Esophagus muscularis mucosa (tissue), 4 donors: ENCODE results near the gene PRR15L.

ENCODE experiments used
- EP300 ChIP-seq: sonication (generic); formaldehyde crosslinking; IDR thresholded peaks from one replicate; pipeline ENCODE4 v1.6.1; 2017; ENCODE audit warnings: antibody characterized with exemption
- POLR2A ChIP-seq: fragments of 450-650 bp; IDR thresholded peaks from one replicate; pipeline ENCODE4 v1.6.1; 2017; ENCODE audit warnings: antibody characterized with exemption, moderate library complexity, mild to moderate bottlenecking, low read depth
- POLR2AphosphoS5 ChIP-seq, 2 donors: sonication (generic); formaldehyde crosslinking; IDR thresholded peaks; one replicate each; pipeline ENCODE4 v1.6.1; 2017; ENCODE audit warnings: antibody characterized with exemption in 2 of 2
- TF ChIP-seq, protein P1 (sequence below), 3 experiments: fragments of 200-600 bp in 2 of 3; fragments of 450-650 bp in 1 of 3; sonication (generic) in 2 of 3; IDR thresholded peaks; one replicate each; pipeline ENCODE4 v1.5.1; 2017 to 2019; ENCODE audit warnings: antibody characterized with exemption in 3 of 3, mild to moderate bottlenecking in 2 of 3, moderate library complexity in 1 of 3

DNA sequence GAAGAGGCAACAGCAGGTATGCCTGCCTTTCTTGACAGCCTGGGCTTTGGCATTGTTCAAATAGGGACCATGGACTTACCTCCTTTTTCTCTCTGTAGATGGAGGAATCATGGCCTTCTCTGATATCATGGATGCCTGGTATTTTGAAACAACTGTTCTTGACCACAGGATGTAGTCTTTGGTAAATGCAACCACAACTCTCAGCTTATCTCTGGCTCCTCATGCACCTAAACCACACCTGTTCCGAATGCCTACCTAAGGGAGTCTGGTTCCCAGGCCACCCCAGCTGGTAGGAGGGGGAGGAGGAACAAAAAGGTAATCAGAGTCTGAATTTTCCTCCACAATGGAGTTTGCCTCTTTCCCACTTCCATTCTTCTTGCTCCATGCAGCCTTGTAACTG, 32.0 kb upstream of the PRR15L start:
- TF ChIP-seq, protein P1, sequence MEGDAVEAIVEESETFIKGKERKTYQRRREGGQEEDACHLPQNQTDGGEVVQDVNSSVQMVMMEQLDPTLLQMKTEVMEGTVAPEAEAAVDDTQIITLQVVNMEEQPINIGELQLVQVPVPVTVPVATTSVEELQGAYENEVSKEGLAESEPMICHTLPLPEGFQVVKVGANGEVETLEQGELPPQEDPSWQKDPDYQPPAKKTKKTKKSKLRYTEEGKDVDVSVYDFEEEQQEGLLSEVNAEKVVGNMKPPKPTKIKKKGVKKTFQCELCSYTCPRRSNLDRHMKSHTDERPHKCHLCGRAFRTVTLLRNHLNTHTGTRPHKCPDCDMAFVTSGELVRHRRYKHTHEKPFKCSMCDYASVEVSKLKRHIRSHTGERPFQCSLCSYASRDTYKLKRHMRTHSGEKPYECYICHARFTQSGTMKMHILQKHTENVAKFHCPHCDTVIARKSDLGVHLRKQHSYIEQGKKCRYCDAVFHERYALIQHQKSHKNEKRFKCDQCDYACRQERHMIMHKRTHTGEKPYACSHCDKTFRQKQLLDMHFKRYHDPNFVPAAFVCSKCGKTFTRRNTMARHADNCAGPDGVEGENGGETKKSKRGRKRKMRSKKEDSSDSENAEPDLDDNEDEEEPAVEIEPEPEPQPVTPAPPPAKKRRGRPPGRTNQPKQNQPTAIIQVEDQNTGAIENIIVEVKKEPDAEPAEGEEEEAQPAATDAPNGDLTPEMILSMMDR (IDR thresholded peaks at IDR 0.05) = no peak
- TF ChIP-seq POLR2A (no peak), POLR2AphosphoS5 (IDR thresholded peaks at IDR 0.05) (no peak), EP300 (no peak)
